ENCODE results near the gene COG2.
A peak's percentile ranks its signal among the peaks of the same experiment; 100 is the strongest.

COG2 gene

GRCh38 chr1:230631477-230631876 lies 10.8 kb upstream of the COG2 start:
- TF ChIP-seq, protein P1, sequence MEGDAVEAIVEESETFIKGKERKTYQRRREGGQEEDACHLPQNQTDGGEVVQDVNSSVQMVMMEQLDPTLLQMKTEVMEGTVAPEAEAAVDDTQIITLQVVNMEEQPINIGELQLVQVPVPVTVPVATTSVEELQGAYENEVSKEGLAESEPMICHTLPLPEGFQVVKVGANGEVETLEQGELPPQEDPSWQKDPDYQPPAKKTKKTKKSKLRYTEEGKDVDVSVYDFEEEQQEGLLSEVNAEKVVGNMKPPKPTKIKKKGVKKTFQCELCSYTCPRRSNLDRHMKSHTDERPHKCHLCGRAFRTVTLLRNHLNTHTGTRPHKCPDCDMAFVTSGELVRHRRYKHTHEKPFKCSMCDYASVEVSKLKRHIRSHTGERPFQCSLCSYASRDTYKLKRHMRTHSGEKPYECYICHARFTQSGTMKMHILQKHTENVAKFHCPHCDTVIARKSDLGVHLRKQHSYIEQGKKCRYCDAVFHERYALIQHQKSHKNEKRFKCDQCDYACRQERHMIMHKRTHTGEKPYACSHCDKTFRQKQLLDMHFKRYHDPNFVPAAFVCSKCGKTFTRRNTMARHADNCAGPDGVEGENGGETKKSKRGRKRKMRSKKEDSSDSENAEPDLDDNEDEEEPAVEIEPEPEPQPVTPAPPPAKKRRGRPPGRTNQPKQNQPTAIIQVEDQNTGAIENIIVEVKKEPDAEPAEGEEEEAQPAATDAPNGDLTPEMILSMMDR (IDR thresholded peaks at IDR 0.05) = no peak

- TF ChIP-seq, protein P1 (IDR thresholded peaks at IDR 0.05) = peak; percentile 89
These were observed 9.9 kb upstream of the COG2 start for GRCh38 chr1:230632273-230632873.

- TF ChIP-seq, protein P1 (IDR thresholded peaks at IDR 0.05) = no peak
These were observed 8.8 kb upstream of the COG2 start for GRCh38 chr1:230633469-230633868.

DNA sequence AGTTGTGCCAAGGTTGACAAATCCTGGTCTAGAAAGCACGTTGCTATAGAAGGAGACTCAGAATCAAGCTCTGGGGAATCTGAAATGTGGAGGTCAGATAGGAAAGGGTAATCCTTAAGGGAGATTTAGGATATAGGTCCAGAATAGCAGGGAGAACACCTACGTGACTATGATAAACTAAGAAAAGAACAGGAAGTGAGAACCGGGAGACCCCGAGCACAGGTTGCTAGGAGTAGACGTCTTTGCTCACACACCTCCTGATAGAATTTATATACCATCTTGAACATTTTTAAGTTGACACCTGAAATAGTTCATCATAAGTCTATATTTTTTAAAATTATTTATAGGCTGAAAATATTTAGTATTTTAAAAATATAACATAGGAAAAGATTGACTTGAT lies 7.9 kb upstream of the COG2 start:
- TF ChIP-seq, protein P1 (IDR thresholded peaks at IDR 0.05) = no peak

GRCh38 chr1:230636575-230637148 lies 5.6 kb upstream of the COG2 start:
- TF ChIP-seq, protein P1 (IDR thresholded peaks at IDR 0.05) = no peak

DNA sequence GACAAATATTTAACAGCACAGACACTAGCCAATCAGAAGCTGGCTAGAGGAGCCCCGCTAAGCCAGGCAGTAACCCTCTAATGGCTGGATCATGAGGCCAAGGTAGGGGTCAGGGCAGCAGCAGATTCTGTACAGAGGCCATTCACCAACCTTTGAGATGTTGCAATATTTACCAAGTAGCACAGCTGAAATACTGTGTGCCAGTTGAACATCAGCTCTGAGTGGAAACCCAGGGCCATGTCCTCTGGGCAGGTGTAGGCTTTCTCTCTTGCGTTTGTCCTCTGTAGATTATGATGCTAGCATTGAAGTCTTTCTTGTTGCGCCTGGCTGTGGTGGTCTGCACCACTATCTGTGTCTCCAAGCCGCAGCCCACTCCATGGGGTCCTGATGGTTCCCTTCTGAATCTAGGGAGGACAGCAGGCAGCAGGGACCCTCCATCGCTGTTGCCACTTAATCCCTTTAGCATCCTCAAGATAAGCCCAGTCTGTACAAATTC lies 2.5 kb upstream of the COG2 start:
- TF ChIP-seq, protein P1 (IDR thresholded peaks at IDR 0.05) = no peak

- TF ChIP-seq, protein P1 (IDR thresholded peaks at IDR 0.05) = no peak
These were observed 935 bp upstream of the COG2 start for GRCh38 chr1:230641346-230641745.
